SK-N-SH (cell line): ENCODE results near the gene ZIK1.

Experiments
- CTCF ChIP-seq: fragments of 200-600 bp; sonication (generic); IDR thresholded peaks from 2 replicates; pipeline ENCODE4 v1.6.1; 2017; ENCODE audit warnings: antibody characterized with exemption, mild to moderate bottlenecking, moderate library complexity
- EP300 ChIP-seq, 2 experiments: IDR thresholded peaks; 2 replicates each; pipeline versions ENCODE4 v1.4.0 to v1.6.1; 2012; ENCODE audit warnings: borderline replicate concordance in 1 of 2, low read depth in 1 of 2, low read length in 1 of 2
- GABPA ChIP-seq: IDR thresholded peaks from 2 replicates; pipeline ENCODE4 v1.4.0; 2012; ENCODE audit warnings: low read depth, mild to moderate bottlenecking

DNA sequence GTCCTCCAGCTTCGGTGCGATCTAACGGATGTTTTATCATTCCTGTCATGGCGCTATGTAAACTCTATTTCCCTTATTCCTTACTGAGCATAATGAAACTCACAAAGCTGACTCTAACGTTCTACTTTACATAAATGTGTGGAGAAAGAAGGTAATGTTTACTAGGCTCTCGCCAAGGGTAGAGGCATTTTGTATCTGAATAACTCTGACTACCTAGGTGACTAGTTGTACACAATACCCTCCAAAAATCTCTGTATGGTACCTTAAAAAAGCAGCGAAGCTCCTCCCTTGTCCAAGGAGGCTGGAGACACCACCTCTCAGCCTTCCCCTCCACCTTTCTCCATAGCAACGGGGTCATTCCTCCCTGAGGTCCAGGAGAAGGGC, 15.4 kb downstream of the ZIK1 start:
- TF ChIP-seq CTCF = no peak
- no peak for TF ChIP-seq GABPA
- no peak for TF ChIP-seq EP300 (IDR thresholded peaks at IDR 0.05; ENCODE audit: borderline replicate concordance in 1 of 2, low read depth in 1 of 2, low read length in 1 of 2)
